Ishikawa (cell line): ENCODE measurements around the gene MT1X.

Experiments
- CEBPB ChIP-seq: IDR thresholded peaks from 2 replicates; pipeline ENCODE4 v1.6.1; 2012
- TAF1 ChIP-seq: IDR thresholded peaks from 2 replicates; pipeline ENCODE4 v1.6.1; 2012; ENCODE audit warnings: low read depth, mild to moderate bottlenecking
- ZBTB7A ChIP-seq: IDR thresholded peaks from 2 replicates; pipeline ENCODE4 v1.6.1; 2012; ENCODE audit warnings: low read depth

- TF ChIP-seq ZBTB7A (no peak), TAF1 (no peak), CEBPB (no peak)
Observed at GRCh38 chr16:56667581-56668571, 14.4 kb upstream of the MT1X start, which contains the start of gene MT1G.
